Ureter (tissue), 1 donor: ENCODE measurements around the gene CEP192. TPM values are rescaled to one million over a fixed set of nuclear protein-coding genes. Genes with fewer than 3 reads are reported as not detected.
"Not testable (repeated sequence)": the region's sequence is repeated elsewhere in the genome, so short reads cannot be mapped to it uniquely, and the experiment has no call there.

Experiments
- DNase-seq: peaks from one replicate; pipeline ENCODE4 v3.0.0-alpha.2; 2020; ENCODE audit warnings: low spot score
- total RNA-seq: library from RNA; stranded (reverse); gene quantifications from one replicate; pipeline ENCODE4 v1.2.4, GENCODE V29; 2023
- donor health status: DM: yes; HTN: yes; CAD: no.

The CEP192 gene
- total RNA-seq, 1 donor from 2014 or later: 38.8 TPM

- not testable (repeated sequence) for DNase-seq
Observed at GRCh38 chr18:13098104-13098503, 106.9 kb downstream of the CEP192 start.

GRCh38 chr18:13099113-13099512, 108.0 kb downstream of the CEP192 start:
- DNase-seq: no peak

- DNase-seq: no peak
Observed at GRCh38 chr18:13100942-13101658, 109.9 kb downstream of the CEP192 start.

GRCh38 chr18:13101659-13102197, 110.6 kb downstream of the CEP192 start:
- DNase-seq: no peak

- DNase-seq: no peak
Observed at GRCh38 chr18:13103366-13103765, 112.2 kb downstream of the CEP192 start.

- no peak for DNase-seq
Observed at GRCh38 chr18:13105059-13105458, 113.9 kb downstream of the CEP192 start.

- no peak for DNase-seq
Observed at GRCh38 chr18:13107074-13107473, 115.9 kb downstream of the CEP192 start.

GRCh38 chr18:13108330-13108729, 117.2 kb downstream of the CEP192 start:
- no peak for DNase-seq

- no peak for DNase-seq
Observed at GRCh38 chr18:13110559-13110958, 119.4 kb downstream of the CEP192 start.

- DNase-seq: no peak
Observed at GRCh38 chr18:13112982-13113381, 121.8 kb downstream of the CEP192 start.

GRCh38 chr18:13120255-13120654, 129.1 kb downstream of the CEP192 start:
- no peak for DNase-seq

- DNase-seq: no peak
Observed at GRCh38 chr18:13120983-13121441, 129.8 kb downstream of the CEP192 start.

- no peak for DNase-seq
Observed at GRCh38 chr18:13124411-13124810, 133.2 kb downstream of the CEP192 start.

GRCh38 chr18:13125191-13125590, 134.0 kb downstream of the CEP192 start:
- no peak for DNase-seq

- no peak for DNase-seq
Observed at GRCh38 chr18:13126966-13127598, 135.9 kb downstream of the CEP192 start.

- no peak for DNase-seq
Observed at GRCh38 chr18:13131283-13131682, 140.1 kb downstream of the CEP192 start.

- no peak for DNase-seq
Observed at GRCh38 chr18:13134551-13135401, 143.6 kb downstream of the CEP192 start.

GRCh38 chr18:13136056-13136903, 145.1 kb downstream of the CEP192 start:
- DNase-seq: no peak

- DNase-seq: no peak
Observed at GRCh38 chr18:13136904-13137669, 145.9 kb downstream of the CEP192 start.

- DNase-seq: no peak
Observed at GRCh38 chr18:13137670-13138419, 146.7 kb downstream of the CEP192 start.
